Islet precursor cell (in vitro differentiated cells): ENCODE data around the gene JAML.

Experiments used
- DNase-seq: peaks from one replicate; pipeline ENCODE4 v3.0.0-alpha.2; 2018

Gene JAML

GRCh38 chr11:118239509-118240205 lies 14.8 kb upstream of the JAML start:
- no peak for DNase-seq

- DNase-seq: peak; percentile 60
These were observed 14.1 kb upstream of the JAML start for GRCh38 chr11:118238929-118239328.

DNA sequence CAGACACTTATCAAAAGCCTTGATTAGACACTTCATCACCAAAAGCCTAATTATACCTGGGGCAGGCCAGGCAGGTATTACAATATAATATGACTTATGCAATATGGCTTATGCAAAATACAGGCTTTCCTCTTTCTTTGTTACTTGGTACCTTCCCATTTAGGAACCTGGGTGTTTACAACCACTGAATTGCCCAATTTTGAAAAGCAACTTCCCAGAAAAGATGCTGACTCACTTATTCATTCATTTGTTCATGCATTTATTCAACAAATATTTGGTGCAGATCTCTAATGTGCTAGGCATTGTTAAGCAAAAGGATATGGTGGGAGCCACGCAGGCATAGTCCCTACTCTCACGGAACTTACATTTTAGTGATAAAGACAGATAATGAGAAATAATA lies 13.6 kb upstream of the JAML start:
- no peak for DNase-seq

DNA sequence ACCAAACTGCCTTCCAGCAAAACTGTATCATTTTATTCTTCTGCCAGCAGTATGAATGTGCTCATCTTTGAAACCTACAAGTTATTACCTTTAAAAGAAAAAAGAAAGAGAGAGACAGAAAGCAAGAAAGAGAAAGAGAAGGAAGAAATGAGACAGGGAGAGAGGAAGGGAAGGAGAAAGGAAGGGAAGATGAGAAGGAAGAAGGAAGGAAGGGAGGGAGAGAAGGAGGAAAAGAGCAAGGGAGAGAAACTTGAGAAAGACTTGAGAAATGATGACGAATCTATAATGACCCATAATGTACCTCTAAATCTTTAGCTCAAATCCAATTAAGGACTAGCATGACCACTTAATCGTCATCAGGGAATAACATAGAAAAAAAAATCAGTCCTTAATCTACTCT lies 11.4 kb upstream of the JAML start:
- DNase-seq: no peak

- no peak for DNase-seq
These were observed 10.0 kb upstream of the JAML start for GRCh38 chr11:118234833-118235232.

GRCh38 chr11:118233850-118234249 lies 9.0 kb upstream of the JAML start:
- no peak for DNase-seq

DNA sequence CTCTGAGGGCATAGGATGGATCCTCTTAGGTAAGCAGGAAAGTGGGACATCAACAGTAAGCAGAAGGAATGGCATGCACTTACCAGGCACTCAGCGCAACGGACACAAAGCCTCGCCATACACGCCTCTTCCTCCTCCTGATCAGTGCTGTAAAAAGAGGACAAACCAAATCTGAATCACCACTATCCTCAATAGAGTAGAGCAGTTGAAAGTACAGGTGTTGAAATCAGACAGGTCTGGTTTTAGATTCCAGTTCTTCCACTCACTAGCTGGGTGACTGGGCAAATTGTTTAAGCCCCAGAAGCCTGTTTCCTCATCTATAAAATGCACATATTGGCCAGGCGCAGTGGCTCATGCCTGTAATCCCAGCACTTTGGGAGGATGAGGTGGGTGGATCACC lies 8.6 kb upstream of the JAML start:
- DNase-seq: no peak

GRCh38 chr11:118232659-118233058 lies 7.8 kb upstream of the JAML start:
- no peak for DNase-seq

GRCh38 chr11:118231461-118231860 lies 6.7 kb upstream of the JAML start:
- no peak for DNase-seq

- DNase-seq: no peak
These were observed 5.3 kb upstream of the JAML start for GRCh38 chr11:118230088-118230487.

DNA sequence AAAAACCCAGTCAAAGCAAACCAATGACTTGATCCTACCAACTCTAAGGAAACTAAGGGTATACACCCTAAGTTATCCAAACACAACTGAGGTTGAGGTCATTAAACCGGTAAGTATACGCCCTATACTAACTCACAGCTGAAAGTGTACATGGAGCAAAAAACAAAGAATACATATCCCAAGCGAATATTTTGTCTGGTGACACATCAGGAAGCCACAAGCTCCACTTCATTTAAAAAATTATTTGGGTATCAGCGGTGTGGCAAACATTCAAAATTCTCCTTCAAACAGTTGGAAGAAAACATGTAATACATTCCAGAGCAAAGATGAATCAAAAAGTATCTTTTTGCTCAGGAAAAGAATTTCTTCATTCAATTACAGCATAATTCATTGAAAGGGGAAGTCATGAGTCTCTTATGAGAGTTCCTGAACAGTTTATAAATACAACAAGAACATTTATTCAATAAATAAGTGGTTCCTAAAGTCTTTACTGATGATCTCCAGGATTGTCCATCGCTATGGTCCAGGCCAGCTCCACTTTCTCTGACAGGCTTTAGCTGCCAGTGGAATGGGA lies 4.5 kb upstream of the JAML start:
- DNase-seq: no peak

- no peak for DNase-seq
These were observed 3.3 kb upstream of the JAML start for GRCh38 chr11:118227865-118228785.

DNA sequence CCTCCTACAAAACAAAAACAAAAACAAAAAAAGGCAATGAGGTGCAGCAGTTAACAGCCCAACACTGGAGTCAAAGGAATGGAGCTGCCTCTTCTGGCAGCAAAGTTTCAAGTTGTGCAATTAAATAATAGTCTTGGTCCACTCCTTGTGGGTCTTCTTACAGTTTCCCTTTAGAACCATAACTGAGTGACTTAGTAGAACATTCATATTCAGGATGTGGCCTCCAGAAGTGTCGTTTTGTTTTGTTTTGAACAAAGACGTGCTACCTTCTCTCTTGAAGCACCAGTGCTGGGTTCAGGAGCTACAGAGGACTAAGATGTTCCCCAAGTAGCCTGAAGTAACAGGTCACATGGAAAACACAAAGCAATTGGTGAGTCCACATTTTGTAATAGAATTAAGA lies 2.0 kb upstream of the JAML start:
- DNase-seq: no peak

DNA sequence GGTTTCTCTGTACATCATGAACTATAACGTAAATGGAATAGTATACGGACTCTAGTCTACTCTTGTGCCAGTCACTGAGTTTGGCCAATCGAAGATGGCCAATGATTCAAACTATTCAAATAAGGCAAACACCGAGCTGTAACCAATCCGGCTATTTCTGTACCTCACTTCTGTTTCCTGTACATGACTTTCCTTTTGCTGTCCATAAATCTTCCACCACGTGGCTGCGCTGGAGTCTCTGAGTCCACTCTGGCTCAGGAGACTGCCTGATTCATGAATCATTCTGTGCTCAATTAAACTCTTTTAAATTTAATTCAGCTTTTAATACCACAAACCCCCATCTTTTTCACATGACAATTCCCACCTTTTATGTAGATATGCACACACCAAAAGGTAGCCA lies 1.5 kb upstream of the JAML start:
- DNase-seq: no peak

DNA sequence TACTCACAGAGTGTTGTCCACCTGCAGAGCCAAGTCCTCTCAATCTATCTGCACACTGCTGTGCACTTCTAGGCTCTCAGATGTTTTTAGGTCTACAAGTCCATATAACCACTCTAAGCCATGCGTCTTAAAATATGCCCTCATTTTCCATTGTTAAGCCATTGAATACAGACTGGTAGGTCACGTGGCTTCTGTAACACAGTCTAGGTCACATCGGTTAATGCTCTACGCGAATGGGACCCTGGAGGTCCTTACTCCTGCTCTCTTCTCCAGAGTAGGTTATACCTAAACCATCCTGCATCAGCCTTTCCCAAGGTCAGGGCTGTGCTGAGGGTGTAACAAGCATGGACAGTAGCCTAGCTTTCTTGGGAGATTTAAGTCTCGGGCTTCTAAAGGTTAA lies 819 bp downstream of the JAML start:
- no peak for DNase-seq

DNA sequence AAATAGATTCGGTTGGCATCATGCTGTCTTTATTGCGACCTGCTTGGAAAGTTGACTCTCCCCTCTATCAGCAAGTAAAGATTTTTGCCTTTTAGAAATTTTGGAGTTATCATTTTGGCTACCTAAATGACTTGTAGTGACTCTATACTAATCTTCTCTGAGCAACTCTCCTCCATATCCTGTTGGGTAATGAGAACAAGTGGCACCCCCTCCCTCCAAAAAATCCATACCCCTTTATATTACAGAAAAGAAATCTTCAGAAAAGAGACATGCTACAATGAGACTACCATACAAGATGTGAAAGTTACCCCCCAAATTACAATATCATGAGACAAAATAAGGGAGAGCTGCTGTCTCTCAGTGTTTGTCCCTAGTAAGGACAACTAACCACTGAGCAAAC lies 1.2 kb downstream of the JAML start:
- no peak for DNase-seq

DNA sequence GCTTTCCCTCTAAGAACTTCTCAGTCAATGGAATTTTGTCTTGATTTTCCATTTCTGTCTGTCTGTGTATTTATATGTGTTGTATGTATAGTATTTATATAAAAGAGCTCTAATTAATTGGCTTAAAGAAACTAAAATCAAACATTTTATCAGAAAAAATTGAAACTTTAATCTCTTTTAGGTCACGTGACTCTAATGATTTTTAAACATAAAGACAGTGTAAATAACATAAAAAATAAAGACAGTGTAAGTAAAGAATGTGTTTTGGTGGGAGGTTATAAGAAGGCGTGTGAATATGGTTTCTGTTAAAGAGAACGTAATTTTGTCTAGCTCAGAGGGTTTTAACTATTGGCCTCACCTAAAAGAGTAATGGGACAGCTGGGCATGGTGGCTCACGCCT lies 2.4 kb downstream of the JAML start:
- no peak for DNase-seq

GRCh38 chr11:118221419-118221818 lies 3.4 kb downstream of the JAML start:
- no peak for DNase-seq

- DNase-seq: no peak
These were observed 5.1 kb downstream of the JAML start for GRCh38 chr11:118219732-118220131.

- DNase-seq: no peak
These were observed 5.6 kb downstream of the JAML start for GRCh38 chr11:118219244-118219643.

- DNase-seq: no peak
These were observed 7.2 kb downstream of the JAML start for GRCh38 chr11:118217575-118217974.

GRCh38 chr11:118216621-118217481 lies 8.0 kb downstream of the JAML start:
- peak; percentile 45 for DNase-seq

- DNase-seq: no peak
These were observed 9.0 kb downstream of the JAML start for GRCh38 chr11:118215765-118216164.
